ENCODE data around the gene KAZN.

- TF ChIP-seq CTCF (IDR thresholded peaks at IDR 0.05; ENCODE audit: poor library complexity) (no peak), EZH2 (IDR thresholded peaks at IDR 0.05; ENCODE audit: borderline replicate concordance) (no peak)
Observed at GRCh38 chr1:15157524-15158399, 559.3 kb downstream of the KAZN start.
